Activated naive CD4-positive, alpha-beta T cell treated with anti-CD3 and anti-CD28 coated beads, Interleukin-2, amount 50 U/mL, for 24 hours (primary cell): ENCODE results near the gene NCOR1.
A peak's percentile ranks its signal among the peaks of the same experiment; 100 is the strongest.
"Not testable (repeated sequence)": the region's sequence is repeated elsewhere in the genome, so short reads cannot be mapped to it uniquely, and the experiment has no call there.

Source experiments
- H3K27ac Mint-ChIP-seq: one replicate; pipeline ENCODE4 v1.8.0; 2021; ENCODE audit warnings: mild to moderate bottlenecking, mixed read lengths
- H3K27me3 Mint-ChIP-seq: one replicate; pipeline ENCODE4 v1.8.0; 2021; ENCODE audit warnings: mixed read lengths
- H3K36me3 Mint-ChIP-seq: one replicate; pipeline ENCODE4 v1.8.0; 2021; ENCODE audit warnings: mixed read lengths
- H3K4me1 Mint-ChIP-seq: one replicate; pipeline ENCODE4 v1.8.0; 2021; ENCODE audit warnings: mixed read lengths
- H3K4me3 Mint-ChIP-seq: one replicate; pipeline ENCODE4 v1.8.0; 2021; ENCODE audit warnings: mild to moderate bottlenecking, mixed read lengths
- H3K9me3 Mint-ChIP-seq: one replicate; pipeline ENCODE4 v1.8.0; 2021; ENCODE audit warnings: mixed read lengths

NCOR1 gene

DNA sequence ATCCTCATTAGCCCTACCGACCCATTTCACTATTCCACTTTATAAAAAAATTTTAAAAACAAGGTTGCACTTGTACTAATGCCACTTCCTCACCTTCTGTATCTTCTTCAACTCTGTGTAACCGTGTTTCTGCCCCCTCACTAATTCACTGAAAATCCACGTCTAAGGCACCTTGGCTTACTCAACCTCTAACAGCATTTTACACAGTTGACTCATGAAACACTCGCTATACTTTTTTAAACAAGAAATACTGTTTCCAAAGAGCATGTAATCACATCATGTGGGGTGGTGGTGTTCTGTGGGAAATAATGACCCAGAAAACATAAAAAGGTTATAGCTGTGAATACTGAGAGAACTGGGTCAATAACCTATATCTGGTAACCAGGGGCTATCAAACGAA, 79.9 kb downstream of the NCOR1 start:
- no peaks in the 10 kb centered on the region for H3K9me3 Mint-ChIP-seq
- no peak overlapping the region for H3K4me3 Mint-ChIP-seq
- H3K36me3 Mint-ChIP-seq = no peaks in the 10 kb centered on the region

DNA sequence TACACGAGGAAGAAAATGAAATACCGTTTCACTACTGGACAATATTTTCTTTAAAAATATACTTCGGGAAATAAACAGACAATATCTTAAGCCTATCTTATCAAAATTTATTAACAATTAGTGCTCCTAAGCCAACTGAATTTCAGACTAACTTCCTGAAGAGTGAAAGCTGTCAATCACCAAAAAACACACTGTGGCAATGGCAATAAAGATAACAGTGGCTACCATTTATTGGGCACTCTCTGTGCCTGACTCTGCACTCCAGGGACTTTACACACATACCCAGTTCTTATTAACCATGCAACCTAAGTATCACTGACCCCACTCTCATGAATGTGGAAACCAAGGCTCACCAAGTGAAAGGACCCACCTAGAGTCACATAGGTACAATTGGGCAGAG, 83.7 kb downstream of the NCOR1 start:
- Mint-ChIP-seq H3K4me1 (no peaks in the 10 kb centered on the region), H3K27me3 (no peaks in the 10 kb centered on the region), H3K4me3 (no peak overlapping the region), H3K27ac (no peak overlapping the region), H3K36me3 (peaks cover 6% of the 10 kb centered on the region), H3K9me3 (no peaks in the 10 kb centered on the region)

More for the DNA sequence above, 79.9 kb downstream of the NCOR1 start:
- H3K27ac Mint-ChIP-seq = no peak overlapping the region
- H3K27me3 Mint-ChIP-seq = no peaks in the 10 kb centered on the region
- no peaks in the 10 kb centered on the region for H3K4me1 Mint-ChIP-seq

DNA sequence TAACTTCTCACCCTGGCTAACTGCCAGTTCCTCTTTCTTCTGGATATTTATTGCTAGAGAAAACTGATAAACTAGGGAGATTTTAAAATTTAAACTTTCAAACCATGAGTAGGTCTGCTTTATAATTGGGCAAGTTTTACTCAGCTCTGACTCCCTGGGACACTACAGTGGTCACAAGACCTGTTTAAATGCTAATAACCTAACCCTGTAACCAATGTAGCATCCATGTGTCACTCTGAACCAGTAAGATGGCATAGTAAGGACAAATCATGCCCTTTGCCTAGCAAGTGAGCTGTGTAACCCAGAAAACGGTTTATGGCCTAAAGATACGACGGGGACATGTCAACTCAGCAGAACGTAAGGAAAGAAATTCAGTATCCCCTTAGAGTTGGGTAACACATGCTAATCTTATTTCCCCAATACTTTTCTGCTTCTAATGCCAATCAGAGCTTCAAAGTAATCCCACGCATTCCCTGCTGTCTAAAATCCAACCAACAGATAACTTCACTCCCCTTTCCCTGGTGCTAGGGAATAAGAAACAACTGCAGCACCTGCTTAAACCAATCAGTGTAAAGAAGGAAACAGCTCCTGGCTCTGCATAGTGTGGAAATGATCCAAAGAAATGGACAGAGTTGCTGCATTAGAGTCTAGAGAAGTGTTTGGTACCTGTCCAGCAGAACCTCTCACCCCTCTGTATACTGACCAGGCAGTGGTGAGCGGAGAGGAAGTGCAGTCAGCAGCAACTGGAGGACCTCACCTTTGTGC, 85.7 kb downstream of the NCOR1 start:
- no peak overlapping the region for H3K4me3 Mint-ChIP-seq
- no peaks in the 10 kb centered on the region for H3K9me3 Mint-ChIP-seq
- H3K4me1 Mint-ChIP-seq = no peaks in the 10 kb centered on the region
- no peaks in the 10 kb centered on the region for H3K27me3 Mint-ChIP-seq
- H3K27ac Mint-ChIP-seq = no peak overlapping the region
- H3K36me3 Mint-ChIP-seq = peaks cover 9% of the 10 kb centered on the region

DNA sequence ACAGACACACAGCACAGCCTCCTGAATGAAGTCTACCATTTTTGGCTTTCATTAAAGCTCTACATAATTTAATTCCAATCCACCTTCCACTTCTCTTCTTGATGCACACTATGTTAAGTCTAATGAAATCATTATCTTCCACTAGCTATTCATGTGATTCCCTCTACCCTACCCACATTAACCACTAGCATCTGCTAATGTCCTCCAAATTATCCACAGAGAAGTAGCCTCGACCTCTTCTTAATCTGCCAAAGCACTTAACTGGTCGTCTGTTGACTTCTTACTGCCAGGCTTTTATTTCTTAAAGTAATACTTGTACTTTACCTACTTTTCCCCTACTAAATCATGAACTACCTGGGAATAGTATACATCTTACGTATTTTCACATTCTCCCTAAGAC, 91.8 kb downstream of the NCOR1 start:
- no peaks in the 10 kb centered on the region for H3K9me3 Mint-ChIP-seq
- no peaks in the 10 kb centered on the region for H3K27me3 Mint-ChIP-seq
- H3K27ac Mint-ChIP-seq = peak overlapping the region; percentile 32
- H3K4me1 Mint-ChIP-seq = peaks cover 4% of the 10 kb centered on the region
- H3K36me3 Mint-ChIP-seq = peaks cover 29% of the 10 kb centered on the region
- no peak overlapping the region for H3K4me3 Mint-ChIP-seq

DNA sequence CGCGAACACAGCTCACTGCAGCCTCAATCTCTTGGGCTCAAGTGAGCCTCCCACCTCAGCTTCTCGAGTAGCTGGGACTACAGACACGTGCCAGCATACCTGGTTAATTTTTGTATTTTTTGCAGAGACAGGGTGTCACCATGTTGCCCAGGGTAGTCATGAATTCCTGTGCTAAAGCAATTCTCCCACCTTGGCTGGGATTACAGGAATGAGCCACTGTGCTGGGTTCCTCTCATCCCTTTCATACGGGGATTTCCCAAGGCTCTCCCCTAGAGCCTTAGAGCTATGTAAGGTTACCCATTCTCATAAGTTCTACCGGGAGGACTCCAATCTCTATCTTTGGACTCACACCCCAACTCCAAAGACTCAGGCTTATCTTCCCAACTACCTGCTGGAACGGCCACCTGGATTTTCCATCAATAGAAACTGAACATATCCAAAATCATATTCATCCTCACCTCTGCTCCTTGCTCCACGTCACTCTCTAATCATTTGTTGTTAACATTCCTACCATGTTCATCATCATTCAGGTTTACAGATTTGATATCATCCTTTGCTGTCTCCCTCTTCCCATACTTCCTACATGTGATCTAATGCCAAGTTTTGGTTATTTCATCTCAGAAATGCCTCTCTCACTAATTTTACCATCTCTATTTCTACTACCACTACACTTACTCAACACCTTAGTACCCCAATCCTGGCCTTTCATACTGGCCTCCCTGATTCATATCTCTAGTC, 92.5 kb downstream of the NCOR1 start:
- Mint-ChIP-seq H3K27ac (no peak overlapping the region), H3K4me1 (peaks cover 4% of the 10 kb centered on the region), H3K9me3 (no peaks in the 10 kb centered on the region), H3K4me3 (no peak overlapping the region), H3K27me3 (no peaks in the 10 kb centered on the region), H3K36me3 (peaks cover 31% of the 10 kb centered on the region)

DNA sequence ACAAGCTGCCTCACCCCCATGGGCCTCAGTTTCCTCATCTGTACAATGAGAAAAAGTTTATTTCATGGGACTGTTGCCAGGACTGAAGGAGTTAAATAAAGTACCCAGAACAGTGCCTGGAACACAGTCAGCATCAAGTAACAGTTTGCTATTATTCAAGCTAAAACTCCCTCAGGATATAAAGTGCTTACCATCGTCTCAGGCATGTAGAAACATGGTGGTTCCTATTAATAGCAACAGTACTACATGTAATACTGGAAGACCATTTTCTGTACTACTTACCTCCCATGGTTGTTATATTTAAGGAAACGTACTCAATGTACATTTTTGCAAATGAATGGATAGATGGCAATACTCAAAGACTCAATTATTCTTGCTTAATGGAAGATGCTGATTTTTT, 93.4 kb downstream of the NCOR1 start:
- Mint-ChIP-seq H3K4me3 (no peak overlapping the region), H3K36me3 (peaks cover 36% of the 10 kb centered on the region), H3K27me3 (no peaks in the 10 kb centered on the region), H3K4me1 (peaks cover 4% of the 10 kb centered on the region), H3K9me3 (no peaks in the 10 kb centered on the region), H3K27ac (no peak overlapping the region)

DNA sequence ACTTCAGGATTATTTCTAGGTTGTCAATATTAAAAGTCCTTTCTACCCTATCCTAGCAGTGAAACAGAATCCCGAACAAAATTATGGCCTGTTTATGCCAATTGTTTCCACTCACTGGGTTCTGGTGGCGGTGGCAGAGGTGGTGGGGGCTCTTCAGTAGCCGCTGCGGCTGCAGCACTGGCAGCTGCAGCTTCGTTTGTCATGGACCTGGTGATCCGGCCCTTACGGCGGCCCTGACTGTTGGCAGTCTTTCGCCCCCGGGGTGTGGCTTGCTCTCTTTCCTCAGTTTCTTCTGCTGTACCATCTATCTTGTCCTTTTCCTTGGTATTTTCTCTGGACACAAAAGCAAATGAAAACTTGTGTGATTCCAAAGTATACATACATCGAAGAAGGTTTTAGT, 94.4 kb downstream of the NCOR1 start:
- Mint-ChIP-seq H3K36me3 (peaks cover 41% of the 10 kb centered on the region), H3K27me3 (no peaks in the 10 kb centered on the region), H3K4me3 (no peak overlapping the region), H3K9me3 (peaks cover 1% of the 10 kb centered on the region), H3K4me1 (peaks cover 4% of the 10 kb centered on the region), H3K27ac (no peak overlapping the region)

DNA sequence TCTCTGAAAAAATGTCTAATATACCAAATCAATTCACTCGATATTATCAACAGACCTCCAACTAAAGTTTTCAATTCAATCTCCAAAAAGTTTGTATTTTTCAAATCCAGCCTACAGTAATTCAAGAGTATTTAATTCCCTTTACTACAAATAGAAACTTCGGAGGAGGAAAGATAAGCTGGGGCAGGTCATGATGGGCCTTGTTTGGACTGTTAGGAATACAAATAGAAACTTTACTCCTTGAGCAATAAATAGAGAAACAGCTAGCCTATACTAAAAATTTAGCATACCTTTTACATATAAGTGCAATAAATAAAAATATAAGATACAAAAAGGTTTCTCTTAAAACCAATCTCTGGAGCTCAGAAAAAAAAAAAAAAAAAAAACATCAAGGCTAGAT, 98.2 kb downstream of the NCOR1 start:
- peaks cover 55% of the 10 kb centered on the region for H3K36me3 Mint-ChIP-seq
- peaks cover 7% of the 10 kb centered on the region for H3K9me3 Mint-ChIP-seq
- no peak overlapping the region for H3K4me3 Mint-ChIP-seq
- no peak overlapping the region for H3K27ac Mint-ChIP-seq
- no peaks in the 10 kb centered on the region for H3K27me3 Mint-ChIP-seq
- peaks cover 4% of the 10 kb centered on the region for H3K4me1 Mint-ChIP-seq

DNA sequence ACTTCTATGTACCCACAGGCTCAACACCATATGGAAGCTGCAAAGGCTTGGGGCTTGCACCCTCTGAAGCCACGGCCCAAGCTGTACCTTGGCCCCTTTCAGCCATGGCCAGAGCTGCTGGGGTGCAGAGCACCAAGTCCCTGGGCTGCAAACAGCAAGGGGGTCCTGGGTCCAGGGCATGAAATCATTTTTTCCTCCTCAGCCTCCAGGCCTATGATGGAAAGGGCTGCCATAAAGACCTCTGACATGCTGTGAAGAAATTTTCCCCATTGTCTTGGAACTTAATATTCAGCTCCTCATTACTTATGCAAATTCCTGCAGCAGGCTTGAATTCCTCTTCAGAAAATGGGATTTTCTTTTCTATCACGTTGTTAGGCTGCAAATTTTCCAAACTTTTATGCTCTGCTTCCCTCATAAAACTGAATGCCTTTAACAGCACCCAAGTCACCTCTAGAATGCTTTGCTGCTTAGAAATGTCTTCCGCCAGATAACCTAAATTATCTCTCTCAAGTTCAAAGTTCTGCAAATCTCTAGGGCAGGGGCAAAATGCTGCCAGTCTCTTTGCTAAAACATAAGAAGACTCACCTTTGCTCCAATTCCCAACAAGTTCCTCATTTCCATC, 100.1 kb downstream of the NCOR1 start:
- H3K9me3 Mint-ChIP-seq, H3K4me3 Mint-ChIP-seq, H3K4me1 Mint-ChIP-seq, H3K27ac Mint-ChIP-seq, H3K27me3 Mint-ChIP-seq: not testable (repeated sequence)
- peaks cover 51% of the 10 kb centered on the region for H3K36me3 Mint-ChIP-seq

DNA sequence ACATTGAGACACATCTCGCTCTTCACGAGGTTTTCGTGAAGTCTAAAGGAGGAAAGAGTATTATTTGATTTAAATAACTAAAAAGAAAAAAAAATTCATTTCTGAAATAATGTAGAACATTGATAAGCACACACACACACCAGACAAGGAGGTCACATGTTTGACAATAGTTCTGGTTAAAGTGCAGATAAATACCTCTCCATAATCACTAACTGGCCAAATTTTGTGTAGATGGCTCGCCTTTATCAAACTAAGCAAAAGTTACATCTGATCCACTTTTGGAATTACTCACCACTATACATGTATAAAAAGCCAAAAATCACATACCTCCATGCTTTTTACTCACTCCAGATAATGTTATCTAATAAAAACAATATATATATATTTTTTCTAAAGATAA, 106.5 kb downstream of the NCOR1 start:
- H3K4me3 Mint-ChIP-seq = no peak overlapping the region
- no peak overlapping the region for H3K27ac Mint-ChIP-seq
- no peaks in the 10 kb centered on the region for H3K27me3 Mint-ChIP-seq
- H3K36me3 Mint-ChIP-seq = peaks cover 17% of the 10 kb centered on the region
- no peaks in the 10 kb centered on the region for H3K9me3 Mint-ChIP-seq
- H3K4me1 Mint-ChIP-seq = no peaks in the 10 kb centered on the region

DNA sequence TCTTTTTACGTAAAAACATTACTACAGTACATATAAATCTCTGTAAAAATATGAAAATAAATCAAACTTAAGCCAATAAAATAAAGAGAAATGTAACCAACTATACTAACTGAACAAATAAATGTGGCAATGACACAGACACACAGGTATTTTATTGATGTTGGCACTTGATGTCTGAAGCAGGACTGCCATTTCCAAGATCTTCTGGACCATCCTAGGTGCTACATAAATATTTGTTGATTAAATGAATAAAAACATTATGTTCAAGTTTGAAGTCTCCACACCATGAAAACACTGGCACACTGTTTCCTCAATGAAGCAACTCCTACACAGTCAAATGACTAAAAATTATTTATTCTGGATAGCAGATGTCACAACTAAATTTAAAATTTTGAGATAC, 106.9 kb downstream of the NCOR1 start:
- H3K4me3 Mint-ChIP-seq = no peak overlapping the region
- H3K27ac Mint-ChIP-seq = no peak overlapping the region
- H3K27me3 Mint-ChIP-seq = no peaks in the 10 kb centered on the region
- peaks cover 16% of the 10 kb centered on the region for H3K36me3 Mint-ChIP-seq
- H3K4me1 Mint-ChIP-seq = peaks cover under 1% of the 10 kb centered on the region
- H3K9me3 Mint-ChIP-seq = no peaks in the 10 kb centered on the region

DNA sequence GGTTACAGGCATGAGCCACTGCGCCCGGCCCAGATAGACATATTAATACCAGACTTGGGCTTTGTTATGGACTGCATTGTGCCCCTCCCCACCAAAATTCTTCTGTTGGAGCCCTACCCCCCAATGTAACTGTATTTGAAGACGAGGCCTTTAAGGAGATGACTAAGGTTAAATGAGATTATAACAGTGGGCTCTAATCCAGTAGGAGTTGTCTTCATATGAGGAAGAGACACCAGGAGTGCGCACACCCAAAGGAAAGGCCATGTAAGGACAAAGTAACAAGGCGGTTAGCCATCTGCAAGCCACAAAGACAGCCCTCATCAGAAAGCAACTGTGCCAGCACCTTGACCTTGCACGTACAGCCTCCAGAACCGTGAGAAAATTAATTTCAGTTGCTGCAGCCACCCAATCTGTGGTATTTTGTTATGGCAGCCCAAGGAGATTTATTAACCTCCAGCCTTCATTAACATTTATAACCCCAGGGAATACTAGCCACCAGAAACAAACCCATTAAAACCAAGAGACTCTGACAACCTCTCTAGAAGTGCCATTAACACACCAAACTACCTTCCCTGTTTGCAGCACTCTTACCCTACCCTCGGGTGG, 108.1 kb downstream of the NCOR1 start:
- peak overlapping the region; percentile 13 for H3K27ac Mint-ChIP-seq

DNA sequence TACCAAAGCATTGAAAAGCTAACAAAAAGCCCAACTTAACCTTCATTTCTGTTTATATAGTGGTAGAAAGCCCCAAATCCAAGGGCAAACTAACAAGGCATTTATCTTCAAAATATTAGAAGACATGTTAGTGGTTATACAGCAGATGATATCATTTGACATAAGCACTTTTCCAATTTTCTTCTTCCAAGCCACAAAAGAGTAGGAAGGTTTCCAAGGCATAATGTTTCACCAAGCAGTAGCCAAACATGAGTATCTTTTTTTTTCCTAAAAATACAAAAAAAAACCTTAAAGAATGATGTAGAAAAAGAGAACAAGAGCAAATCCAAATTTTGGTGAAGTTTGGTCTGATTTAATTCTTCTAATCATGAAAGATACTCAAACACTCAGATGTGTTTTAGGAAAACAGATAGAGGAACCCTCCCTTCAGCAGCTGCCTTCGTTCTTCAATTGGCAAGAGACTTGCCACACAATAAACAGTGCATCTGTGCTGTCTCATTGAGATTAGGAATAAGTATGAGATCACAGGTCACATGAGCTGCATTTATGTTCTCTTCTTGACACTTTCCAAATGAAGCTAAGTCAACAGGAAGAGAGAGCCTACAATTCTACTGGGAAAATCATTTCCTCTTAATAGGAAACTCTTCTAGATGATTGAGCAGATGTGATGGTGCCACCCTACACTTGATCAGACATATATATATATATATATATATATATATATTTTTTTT, 109.0 kb downstream of the NCOR1 start:
- Mint-ChIP-seq H3K27me3 (no peaks in the 10 kb centered on the region), H3K27ac (no peak overlapping the region), H3K4me1 (peaks cover 5% of the 10 kb centered on the region), H3K36me3 (peaks cover 18% of the 10 kb centered on the region), H3K9me3 (no peaks in the 10 kb centered on the region), H3K4me3 (no peak overlapping the region)

More for the DNA sequence above, 108.1 kb downstream of the NCOR1 start:
- Mint-ChIP-seq H3K27me3 (no peaks in the 10 kb centered on the region), H3K36me3 (peaks cover 17% of the 10 kb centered on the region), H3K4me3 (no peak overlapping the region), H3K4me1 (peaks cover 5% of the 10 kb centered on the region), H3K9me3 (no peaks in the 10 kb centered on the region)

DNA sequence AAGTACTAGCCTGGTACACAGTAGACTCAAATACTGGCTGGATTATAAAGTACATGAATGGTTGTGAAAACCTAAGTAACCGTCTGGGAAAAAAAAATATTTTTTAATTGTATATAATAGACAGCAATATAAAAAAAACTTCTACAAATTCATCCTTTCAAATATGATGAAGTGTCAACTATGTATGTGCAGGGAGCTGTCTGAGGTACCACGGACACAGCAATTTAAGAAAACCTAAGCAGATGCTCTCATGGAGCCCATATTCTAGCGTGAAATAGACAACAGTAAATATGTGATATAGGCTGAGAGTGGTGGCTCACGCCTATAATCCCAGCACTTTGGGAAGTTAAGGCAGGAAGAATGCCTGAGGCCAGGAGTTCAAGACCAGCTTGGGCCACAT, 111.1 kb downstream of the NCOR1 start:
- H3K4me3 Mint-ChIP-seq = no peak overlapping the region
- H3K27ac Mint-ChIP-seq = no peak overlapping the region
- H3K36me3 Mint-ChIP-seq = peaks cover 21% of the 10 kb centered on the region

DNA sequence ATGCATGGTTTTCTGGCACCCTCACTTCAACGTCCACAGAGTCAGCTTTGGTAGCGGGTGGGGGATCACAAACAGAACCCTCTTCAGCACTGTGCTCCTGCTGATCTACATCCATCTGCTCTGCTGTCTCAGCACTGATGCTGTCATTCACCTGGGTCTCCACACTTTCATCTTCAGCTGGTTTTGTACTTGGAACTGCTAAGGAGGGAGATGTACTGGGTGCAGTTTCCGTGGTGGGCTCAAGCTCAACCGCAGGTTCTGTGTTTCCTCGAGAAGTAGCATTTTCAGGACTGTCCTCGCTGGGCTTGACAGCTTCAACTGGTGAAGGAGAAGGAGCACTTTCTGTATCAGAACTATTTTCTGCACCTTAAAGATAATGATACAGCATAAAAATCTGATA, 113.9 kb downstream of the NCOR1 start:
- no peaks in the 10 kb centered on the region for H3K27me3 Mint-ChIP-seq
- H3K36me3 Mint-ChIP-seq = peaks cover 25% of the 10 kb centered on the region
- H3K4me3 Mint-ChIP-seq = no peak overlapping the region
- peak overlapping the region; percentile 68 for H3K27ac Mint-ChIP-seq
- H3K9me3 Mint-ChIP-seq = no peaks in the 10 kb centered on the region
- peaks cover 5% of the 10 kb centered on the region for H3K4me1 Mint-ChIP-seq

More for the DNA sequence above, 111.1 kb downstream of the NCOR1 start:
- Mint-ChIP-seq H3K9me3 (no peaks in the 10 kb centered on the region), H3K27me3 (no peaks in the 10 kb centered on the region), H3K4me1 (peaks cover 5% of the 10 kb centered on the region)
